A549 (cell line): Measurements from ENCODE around the gene SH3BGRL. TPM values are rescaled to one million over a fixed set of nuclear protein-coding genes. Genes with fewer than 3 reads are reported as not detected.
A peak's percentile ranks its signal among the peaks of the same experiment; 100 is the strongest.

Experiments used
- ATAC-seq, 2 experiments: fragments of 200-7000 bp in 1 of 2; fragments of >200 bp in 1 of 2; cut with Nextera tagmentation in 1 of 2; cut with Tn5 transposase in 1 of 2; 3 replicates each; pipeline versions ENCODE4 v1.8.0 to v1.9.1; 2018 to 2020; ENCODE audit warnings: mild to moderate bottlenecking in 1 of 2, moderate library complexity in 1 of 2
- CTCF ChIA-PET: fragments of 300-600 bp; sonication (Branson Sonifier 250); formaldehyde crosslinking; extraction: SDS; loops from one replicate; lab custom pipeline; 2021; ENCODE audit warnings: antibody characterized with exemption, inconsistent platforms; lab: Yijun Ruan, JAX
- POLR2A ChIA-PET: fragments of 350-600 bp; formaldehyde crosslinking; extraction: SDS; loops from one replicate; lab custom pipeline; 2021; ENCODE audit warnings: antibody characterized with exemption, inconsistent platforms; lab: Yijun Ruan, JAX
- DNase-seq, 2 experiments: peaks; one replicate each; pipeline versions ENCODE4 v3.0.0 to v3.0.0-alpha.2; 2011 to 2016; ENCODE audit warnings: low read depth in 1 of 2, low spot score in 1 of 2
- FAIRE-seq: peaks from 2 replicates; lab custom pipeline; 2011; peaks lifted over from hg19 to GRCh38; lab: Jason Lieb, UNC
- H3K27ac ChIP-seq, 2 experiments: fragments of >200 bp; sonication (Bioruptor Twin); formaldehyde crosslinking; 3 replicates each; pipeline ENCODE4 v1.5.1; 2016 to 2017
- H3K4me1 ChIP-seq: fragments of >200 bp; sonication (Bioruptor Twin); formaldehyde crosslinking; 3 replicates; pipeline ENCODE4 v1.6.1; 2016
- H3K4me2 ChIP-seq: fragments of >200 bp; sonication (Bioruptor Twin); formaldehyde crosslinking; 3 replicates; pipeline ENCODE4 v1.6.1; 2016
- H3K4me3 ChIP-seq: fragments of >200 bp; sonication (Bioruptor Twin); formaldehyde crosslinking; 3 replicates; pipeline ENCODE4 v1.5.1; 2016
- H3K9me3 ChIP-seq: fragments of >200 bp; sonication (Bioruptor Twin); formaldehyde crosslinking; 3 replicates; pipeline ENCODE4 v1.6.1; 2016
- CEBPB ChIP-seq, 2 experiments: fragments of >200 bp in 1 of 2; sonication (Bioruptor Twin) in 1 of 2; formaldehyde crosslinking in 1 of 2; IDR thresholded peaks; 2 replicates each; pipeline ENCODE4 v1.6.1; 2012 to 2016
- CHD2 ChIP-seq: fragments of 150-350 bp; IDR thresholded peaks from 2 replicates; pipeline ENCODE4 v1.6.1; 2014; ENCODE audit warnings: low read length; ENCODE audit not compliant: partially characterized antibody
- EHF ChIP-seq: fragments of 250-450 bp; sonication (Bioruptor Pico); IDR thresholded peaks from 2 replicates; pipeline ENCODE4 v1.5.0; 2020; ENCODE audit warnings: mild to moderate bottlenecking
- HES2 ChIP-seq: fragments of >200 bp; sonication (Bioruptor Twin); formaldehyde crosslinking; IDR thresholded peaks from 2 replicates; pipeline ENCODE4 v1.6.1; 2016
- HOXA7 ChIP-seq: fragments of 250-450 bp; sonication (Bioruptor Pico); IDR thresholded peaks from 2 replicates; pipeline ENCODE4 v1.5.0; 2020; ENCODE audit warnings: mild to moderate bottlenecking, moderate library complexity
- HOXB13 ChIP-seq: fragments of 250-450 bp; sonication (Bioruptor Pico); IDR thresholded peaks from 2 replicates; pipeline ENCODE4 v1.5.0; 2020; ENCODE audit warnings: low read depth, mild to moderate bottlenecking, moderate library complexity
- HOXB5 ChIP-seq: fragments of 250-450 bp; sonication (Bioruptor Pico); IDR thresholded peaks from 2 replicates; pipeline ENCODE4 v1.5.0; 2020; ENCODE audit warnings: mild to moderate bottlenecking, moderate library complexity
- JUNB ChIP-seq: fragments of >200 bp; sonication (Bioruptor Twin); formaldehyde crosslinking; IDR thresholded peaks from 2 replicates; pipeline ENCODE4 v1.6.1; 2016
- KDM5A ChIP-seq: fragments of 200-600 bp; sonication (generic); IDR thresholded peaks from 2 replicates; pipeline ENCODE4 v1.6.1; 2016; ENCODE audit warnings: antibody characterized with exemption, mild to moderate bottlenecking
- MAX ChIP-seq: IDR thresholded peaks from 2 replicates; pipeline ENCODE4 v1.6.1; 2012
- MAZ ChIP-seq: fragments of 150-350 bp; IDR thresholded peaks from 2 replicates; pipeline ENCODE4 v1.6.1; 2014; ENCODE audit warnings: antibody characterized with exemption, low read depth, low read length, borderline replicate concordance
- PHF8 ChIP-seq: fragments of 200-600 bp; sonication (generic); IDR thresholded peaks from 2 replicates; pipeline ENCODE4 v1.6.1; 2016; ENCODE audit warnings: low read depth, mild to moderate bottlenecking, antibody characterized with exemption, moderate library complexity, borderline replicate concordance
- POLR2A ChIP-seq: IDR thresholded peaks from 2 replicates; pipeline ENCODE4 v1.6.1; 2012; ENCODE audit warnings: mild to moderate bottlenecking, low read length
- REST ChIP-seq: fragments of 200-600 bp; sonication (generic); IDR thresholded peaks from 2 replicates; pipeline ENCODE4 v1.6.1; 2016; ENCODE audit warnings: antibody characterized with exemption, mild to moderate bottlenecking, moderate library complexity
- RNF2 ChIP-seq: fragments of 200-600 bp; sonication (generic); IDR thresholded peaks from 2 replicates; pipeline ENCODE4 v1.6.1; 2016; ENCODE audit warnings: low read depth, mild to moderate bottlenecking, antibody characterized with exemption, moderate library complexity, borderline replicate concordance
- SMC3 ChIP-seq: fragments of >200 bp; sonication (Bioruptor Twin); formaldehyde crosslinking; IDR thresholded peaks from 3 replicates; pipeline ENCODE4 v1.6.1; 2018; ENCODE audit warnings: inconsistent platforms
- ZC3H11A ChIP-seq: fragments of 450-650 bp; IDR thresholded peaks from 2 replicates; pipeline ENCODE4 v1.6.1; 2014; ENCODE audit warnings: antibody characterized with exemption, mild to moderate bottlenecking
- ZFP36 ChIP-seq: fragments of 450-650 bp; IDR thresholded peaks from 2 replicates; pipeline ENCODE4 v1.6.1; 2014; ENCODE audit warnings: borderline replicate concordance; ENCODE audit not compliant: partially characterized antibody
- ZNF302 ChIP-seq: fragments of 250-450 bp; sonication (Bioruptor Pico); IDR thresholded peaks from 2 replicates; pipeline ENCODE4 v1.9.0; 2021; ENCODE audit warnings: inconsistent platforms, mild to moderate bottlenecking, moderate library complexity
- ZSCAN20 ChIP-seq: fragments of 250-450 bp; sonication (Bioruptor Pico); IDR thresholded peaks from 2 replicates; pipeline ENCODE4 v1.8.0; 2022; ENCODE audit warnings: mild to moderate bottlenecking, moderate library complexity
- WGBS: methylation state at CpG from one replicate; pipeline ENCODE4 v1.1.6; 2017; ENCODE audit errors: missing lambda C conversion rate; 5-methylcytosine and 5-hydroxymethylcytosine counted together
- polyA minus RNA-seq: library from RNA; depleted of rRNA, polyadenylated mRNA; stranded (reverse); fragments of >200 nt; gene quantifications from 2 replicates; pipeline ENCODE4 v1.2.3, GENCODE V29; 2011; rRNA and poly(A)+ RNA removed
- polyA plus RNA-seq, 4 experiments: library from polyadenylated mRNA; depleted of rRNA in 3 of 4; stranded (reverse); fragments of >200 nt; fragmentation: RNase III in 1 of 4; extraction: RNeasy Plus Mini Kit Qiagen cat#74134 plus additional on column Dnase treatment in 1 of 4; gene quantifications; 2 replicates in 3 of 4; 3 replicates in 1 of 4; pipeline ENCODE4 v1.2.3, GENCODE V29; 2011 to 2017
- TF ChIP-seq, protein P1 (sequence below): IDR thresholded peaks from 2 replicates; pipeline ENCODE4 v1.6.1; 2012; ENCODE audit warnings: low read depth, borderline replicate concordance
- TF ChIP-seq, protein P2 (sequence below): fragments of >200 bp; sonication (Bioruptor Twin); formaldehyde crosslinking; IDR thresholded peaks from 3 replicates; pipeline ENCODE4 v1.6.1; 2016

The SH3BGRL gene
- 96.7 and 110 TPM in 2 replicates for polyA plus RNA-seq (2011; rRNA removed)
- 29.3 and 30.8 TPM in 2 replicates for polyA plus RNA-seq (2012; cell fraction: cytosol; rRNA removed)
- polyA plus RNA-seq (2012; cell fraction: nucleus; rRNA removed): 5.5 and 9.2 TPM in 2 replicates
- 47.9 to 61.2 TPM (median 57.8 TPM) in 3 replicates for polyA plus RNA-seq (2017; fragmentation: RNase III; extraction: RNeasy Plus Mini Kit Qiagen cat#74134 plus additional on column Dnase treatment)
- polyA minus RNA-seq: 14.0 and 16.4 TPM in 2 replicates

- ATAC-seq (peak; percentile 100), DNase-seq (peak; percentile 56 to 82), FAIRE-seq (peak; percentile 77)
- Histone ChIP-seq H3K9me3 (no peaks in the 10 kb centered on the region), H3K4me3 (peak within 1 kb of the TSS; percentile 77), H3K4me2 (peak within 1 kb of the TSS; percentile 86), H3K4me1 (peaks cover 12% of the 10 kb centered on the region; the same call in 1 of the 3 replicates), H3K27ac (peak within 1 kb of the TSS; percentile 76 to 88)
- POLR2A ChIA-PET: interaction anchor here (1.0 to 1.4 kb wide), 3 partner anchors 81 to 392 kb away, joined by 3 to 4 read pairs (median 3); partner anchors contain the start of gene BRWD3
- peak; percentile 84 for TF ChIP-seq REST
- no peak for TF ChIP-seq SMC3
- peak; percentile 22; the same call in 1 of the 2 replicates for TF ChIP-seq POLR2A
- TF ChIP-seq CHD2: peak; percentile 77
- TF ChIP-seq ZSCAN20: no peak
- TF ChIP-seq JUNB: no peak
- CTCF ChIA-PET: interaction anchor here (1.3 to 1.9 kb wide), 2 partner anchors 175 to 325 kb away, joined by 4 to 5 read pairs; no protein-coding TSS in a partner anchor
- WGBS: under 1% methylated on average over 23 of the region's 23 CpGs
Observed at GRCh38 chrX:81201671-81202455, at the start of gene SH3BGRL, which contains the start of gene HMGN5. Gene SH3BGRL (plus strand): TSS chrX:81202102. CDS start chrX:81202201, 99 bp downstream. Gene HMGN5 (minus strand): TSS chrX:81201913. CDS start chrX:81121549, 80,364 bp downstream.

GRCh38 chrX:81168391-81168790, 33.5 kb upstream of the SH3BGRL start:
- TF ChIP-seq HOXA7 (CRISPR knock-in tag): no peak
- TF ChIP-seq ZFP36: no peak
- TF ChIP-seq JUNB: no peak
- no peak for TF ChIP-seq HES2
- TF ChIP-seq HOXB5: no peak
- TF ChIP-seq, protein P1, sequence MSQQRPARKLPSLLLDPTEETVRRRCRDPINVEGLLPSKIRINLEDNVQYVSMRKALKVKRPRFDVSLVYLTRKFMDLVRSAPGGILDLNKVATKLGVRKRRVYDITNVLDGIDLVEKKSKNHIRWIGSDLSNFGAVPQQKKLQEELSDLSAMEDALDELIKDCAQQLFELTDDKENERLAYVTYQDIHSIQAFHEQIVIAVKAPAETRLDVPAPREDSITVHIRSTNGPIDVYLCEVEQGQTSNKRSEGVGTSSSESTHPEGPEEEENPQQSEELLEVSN: no peak
- TF ChIP-seq, protein P2, sequence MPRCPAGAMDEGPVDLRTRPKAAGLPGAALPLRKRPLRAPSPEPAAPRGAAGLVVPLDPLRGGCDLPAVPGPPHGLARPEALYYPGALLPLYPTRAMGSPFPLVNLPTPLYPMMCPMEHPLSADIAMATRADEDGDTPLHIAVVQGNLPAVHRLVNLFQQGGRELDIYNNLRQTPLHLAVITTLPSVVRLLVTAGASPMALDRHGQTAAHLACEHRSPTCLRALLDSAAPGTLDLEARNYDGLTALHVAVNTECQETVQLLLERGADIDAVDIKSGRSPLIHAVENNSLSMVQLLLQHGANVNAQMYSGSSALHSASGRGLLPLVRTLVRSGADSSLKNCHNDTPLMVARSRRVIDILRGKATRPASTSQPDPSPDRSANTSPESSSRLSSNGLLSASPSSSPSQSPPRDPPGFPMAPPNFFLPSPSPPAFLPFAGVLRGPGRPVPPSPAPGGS: no peak
- no peak for TF ChIP-seq RNF2
- TF ChIP-seq EHF (CRISPR knock-in tag): no peak
- no peak for TF ChIP-seq HOXB13 (CRISPR knock-in tag)
- TF ChIP-seq ZNF302: no peak
- TF ChIP-seq MAZ: no peak
- no peak for TF ChIP-seq KDM5A
- TF ChIP-seq CHD2: no peak
- no peak for TF ChIP-seq PHF8
- TF ChIP-seq ZC3H11A: no peak
- TF ChIP-seq CEBPB (IDR thresholded peaks at IDR 0.05): no peak
- no peak for TF ChIP-seq MAX
- no peaks in the 10 kb centered on the region for H3K4me1 ChIP-seq
- WGBS: 47% methylated on average over 3 of the region's 3 CpGs
- ChIA-PET CTCF (interaction anchor here (0.6 to 1.8 kb wide), 2 partner anchors 209 to 221 kb away, joined by 3 to 5 read pairs; no protein-coding TSS in a partner anchor), POLR2A (no interaction called here)
- DNase-seq (no peak), FAIRE-seq (no peak), ATAC-seq (no peak)
- no peak overlapping the region for H3K4me2 ChIP-seq
- no peaks in the 10 kb centered on the region for H3K9me3 ChIP-seq
- H3K27ac ChIP-seq: no peak overlapping the region
- no peak overlapping the region for H3K4me3 ChIP-seq
